HG03558 (cell line): Measurements from ENCODE around the gene SSBP1.
"Not testable (repeated sequence)": the region's sequence is repeated elsewhere in the genome, so short reads cannot be mapped to it uniquely, and the experiment has no call there.

Experiments
- ATAC-seq: cut with Tn5 transposase; IDR thresholded peaks from one replicate; pipeline ENCODE4 v1.9.1; 2021; ENCODE audit warnings: moderate number of reproducible peaks; ENCODE audit not compliant: unreplicated experiment; ENCODE audit errors: extremely low read depth

SSBP1 gene

GRCh38 chr7:141752634-141753033 lies 14.5 kb downstream of the SSBP1 start:
- no peak for ATAC-seq

GRCh38 chr7:141754939-141755338 lies 16.8 kb downstream of the SSBP1 start:
- no peak for ATAC-seq

- ATAC-seq, result no peak
Measured at GRCh38 chr7:141763797-141764196, 25.6 kb downstream of the SSBP1 start, which contains the start of gene TAS2R3. Gene TAS2R3 (plus strand): TSS chr7:141764097. CDS start chr7:141764159, 62 bp downstream.

GRCh38 chr7:141770083-141770583 lies 32.0 kb downstream of the SSBP1 start:
- not testable (repeated sequence) for ATAC-seq

GRCh38 chr7:141776374-141776773 lies 38.2 kb downstream of the SSBP1 start, which contains the start of gene TAS2R4:
Gene TAS2R4 (plus strand): TSS chr7:141776674. CDS start chr7:141778489, 1,815 bp downstream.
- no peak for ATAC-seq

- peak; percentile 77 for ATAC-seq
Measured at GRCh38 chr7:141785706-141786552, 47.8 kb downstream of the SSBP1 start.

- no peak for ATAC-seq
Measured at GRCh38 chr7:141788296-141788695, 50.1 kb downstream of the SSBP1 start.

GRCh38 chr7:141789917-141790316 lies 51.8 kb downstream of the SSBP1 start, which contains the start of gene TAS2R5:
Gene TAS2R5 (plus strand): TSS chr7:141790217. CDS start chr7:141790362, 145 bp downstream.
- no peak for ATAC-seq

- ATAC-seq, result no peak
Measured at GRCh38 chr7:141792526-141792925, 54.4 kb downstream of the SSBP1 start.
